GM19395 (cell line): ENCODE data around the gene NVL.
"Not testable (repeated sequence)": the region's sequence is repeated elsewhere in the genome, so short reads cannot be mapped to it uniquely, and the experiment has no call there.

Experiments used
- ATAC-seq: cut with Tn5 transposase; IDR thresholded peaks from one replicate; pipeline ENCODE4 v1.9.1; 2021; ENCODE audit warnings: mild to moderate bottlenecking, moderate library complexity; ENCODE audit not compliant: unreplicated experiment

The NVL gene

GRCh38 chr1:224238212-224238611 is 91.8 kb downstream of the NVL start:
- ATAC-seq, result no peak

DNA sequence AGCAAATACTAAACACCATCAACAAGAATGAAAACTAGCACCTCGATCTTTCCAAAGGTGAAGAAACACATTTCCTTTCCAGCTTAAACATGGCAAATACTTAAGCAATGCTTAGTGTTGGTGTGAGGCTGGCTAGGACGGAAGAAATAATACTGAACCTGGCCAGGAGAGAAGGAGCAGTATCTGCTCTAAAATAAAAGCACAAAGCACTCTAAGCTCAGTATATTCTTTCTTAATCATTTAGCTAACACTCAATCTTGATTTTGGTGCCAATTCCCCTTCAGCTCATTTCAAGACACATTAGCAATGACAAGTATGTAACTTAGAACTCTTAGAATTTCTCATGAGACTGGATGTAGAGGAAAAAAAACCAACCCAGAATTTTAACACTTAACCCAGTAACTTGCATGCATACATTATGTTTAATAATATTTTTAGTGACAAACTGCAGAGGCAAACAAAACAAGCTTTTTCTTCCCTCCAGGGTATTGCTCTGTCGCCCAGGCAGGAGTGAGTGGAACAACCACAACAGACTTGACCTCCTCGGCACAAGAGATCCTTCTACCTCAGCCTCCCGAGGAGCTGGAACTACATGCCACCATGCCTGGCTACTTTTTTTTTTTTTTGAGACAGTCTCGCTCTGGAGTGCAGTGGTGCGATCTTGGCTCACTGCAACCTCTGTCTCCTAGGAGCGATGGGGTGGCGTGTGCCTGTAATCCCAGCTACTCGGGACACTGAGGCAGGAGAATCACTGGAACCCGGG is 92.7 kb downstream of the NVL start:
- no peak for ATAC-seq

DNA sequence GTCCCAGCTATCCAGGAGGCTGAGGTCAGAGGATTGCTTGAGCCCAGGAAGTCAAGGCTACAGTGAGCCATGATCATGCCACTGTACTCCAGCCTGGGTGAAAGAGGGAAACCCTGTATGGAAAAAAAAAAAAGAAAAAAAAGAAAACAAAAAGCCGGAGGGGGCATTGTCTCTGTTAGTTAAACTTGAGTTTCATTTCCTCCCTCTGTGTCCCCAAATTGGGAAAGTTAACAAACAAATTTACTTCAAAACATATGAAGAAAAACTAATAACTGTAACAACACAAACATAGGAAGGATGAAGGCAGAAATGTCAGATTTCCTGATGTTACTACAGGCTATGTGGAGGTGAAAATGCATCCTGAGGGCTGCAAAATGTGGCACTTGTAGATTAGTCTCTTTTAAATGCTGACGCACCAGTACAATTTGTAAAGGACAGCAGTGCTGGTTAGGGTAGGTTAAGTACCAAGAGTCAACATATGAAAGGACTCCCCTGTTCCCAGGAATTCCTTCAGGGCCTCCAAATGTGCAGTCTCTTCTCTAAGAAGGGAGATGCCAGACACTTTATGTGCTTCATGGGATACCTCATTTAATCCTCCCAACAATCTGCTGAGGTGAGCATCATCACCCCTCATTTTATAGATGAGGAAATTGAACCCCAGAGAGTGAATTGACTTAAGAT is 94.0 kb downstream of the NVL start:
- no peak for ATAC-seq

DNA sequence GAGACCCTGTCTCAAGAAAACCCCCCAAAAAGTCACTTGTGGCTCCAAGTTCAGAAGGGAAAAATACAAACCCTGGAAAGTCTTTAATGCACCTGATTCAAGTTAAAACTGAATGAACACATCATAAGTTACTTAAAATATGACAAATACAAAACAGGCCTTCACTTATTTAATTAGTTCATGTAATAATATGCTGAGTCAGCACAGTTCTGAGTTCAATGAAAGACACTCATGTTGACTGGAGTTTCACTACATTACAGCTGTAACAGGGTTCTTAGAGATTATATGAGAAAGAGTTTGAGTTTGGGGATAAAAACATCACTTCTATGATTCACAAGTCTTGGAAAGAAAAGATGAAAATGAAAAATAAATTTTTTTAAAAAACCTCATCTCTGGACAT is 96.0 kb downstream of the NVL start:
- ATAC-seq, result no peak

DNA sequence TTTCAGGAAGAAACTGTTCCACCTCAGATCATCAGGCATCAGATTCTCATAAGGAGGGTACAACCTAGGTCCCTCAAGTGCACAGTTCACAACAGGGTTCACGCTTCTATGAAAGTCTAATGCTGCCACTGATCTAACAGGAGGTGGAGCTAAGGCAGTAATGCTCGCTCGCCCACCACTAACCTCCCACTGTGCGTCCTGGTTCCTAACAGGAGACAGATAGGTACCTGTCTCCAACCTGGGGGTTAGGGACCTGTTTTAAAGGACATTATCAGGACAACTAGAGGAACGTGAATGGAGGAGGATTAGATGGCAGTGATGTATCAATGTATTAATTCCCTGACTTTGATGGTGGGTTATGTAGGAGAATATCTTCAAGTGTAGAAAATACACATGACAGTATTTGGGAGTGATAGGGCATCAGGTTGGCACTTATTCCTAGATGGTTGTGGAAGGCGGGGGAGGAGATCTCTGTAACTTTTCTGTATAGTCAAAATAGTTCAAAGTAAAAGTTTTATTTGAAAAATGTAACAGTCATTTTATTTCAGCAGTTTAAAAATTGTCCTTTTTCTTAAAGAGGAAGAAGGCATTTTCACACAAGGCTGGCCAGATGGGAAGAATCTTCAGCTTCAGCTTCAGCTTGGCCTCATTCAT is 103.0 kb downstream of the NVL start:
- ATAC-seq, result no peak

DNA sequence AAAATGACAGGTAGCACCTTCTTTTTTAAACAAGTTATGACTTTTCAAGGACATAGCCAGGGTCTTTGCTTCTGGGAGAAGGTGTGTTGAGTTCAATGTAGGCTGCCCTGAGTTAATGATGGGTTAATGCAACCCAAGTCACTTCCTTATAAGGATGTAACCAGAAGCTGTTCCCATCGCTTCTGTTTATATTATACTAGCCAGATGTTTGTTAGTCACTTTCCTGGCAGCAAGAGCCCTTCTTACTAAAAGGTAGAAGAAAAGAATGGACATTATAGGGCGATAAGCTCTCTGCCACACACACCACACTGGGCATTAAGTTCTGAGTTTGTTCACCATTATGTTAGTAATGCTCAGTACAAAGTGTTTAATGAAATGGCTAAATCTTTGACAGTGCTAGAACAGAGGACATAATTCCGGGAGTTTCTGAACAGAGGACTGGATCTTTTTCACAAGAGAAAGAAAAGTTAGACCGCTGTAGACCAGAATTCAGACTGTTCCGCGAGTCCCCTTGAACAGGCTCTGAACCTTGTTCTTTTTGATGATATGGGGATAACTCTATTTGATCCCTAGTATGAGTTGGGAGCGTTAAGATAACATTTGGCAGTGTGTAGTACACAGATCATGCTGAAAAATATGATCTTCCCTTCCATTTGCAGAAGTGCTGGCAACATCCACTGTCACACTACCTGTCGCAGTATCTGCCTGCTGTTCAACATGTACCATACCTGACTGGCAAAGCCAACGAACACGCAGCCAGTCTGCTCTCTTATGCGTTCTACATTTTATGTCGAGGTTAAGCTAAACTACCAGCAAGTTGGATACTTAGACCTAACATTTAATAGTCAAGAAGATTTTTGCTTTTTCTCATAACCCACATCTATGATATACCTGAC is 105.9 kb downstream of the NVL start:
- ATAC-seq, result no peak

DNA sequence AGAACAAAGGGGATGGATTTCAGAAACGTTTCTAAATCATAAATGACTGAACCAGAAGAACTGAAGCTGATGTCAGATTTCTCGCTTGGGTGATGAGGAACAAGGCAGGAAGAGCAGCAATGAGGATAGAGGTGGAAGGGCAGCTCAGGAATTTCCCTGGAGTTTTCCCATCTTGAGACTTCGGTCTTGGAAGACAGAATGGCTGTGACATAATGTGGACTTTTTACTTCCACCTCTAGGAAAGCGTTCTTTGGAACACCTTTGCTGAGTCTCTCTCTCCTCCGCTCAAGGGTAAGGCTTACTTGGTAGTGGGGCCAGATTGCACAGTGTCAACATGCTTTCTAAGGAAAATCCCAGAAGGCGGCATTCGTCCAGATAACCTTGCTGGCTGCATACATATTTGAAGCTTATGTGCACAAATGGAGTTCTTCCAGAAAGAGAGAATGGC is 110.3 kb downstream of the NVL start:
- ATAC-seq, result no peak

GRCh38 chr1:224219011-224219611 is 110.9 kb downstream of the NVL start:
- no peak for ATAC-seq

- ATAC-seq, result no peak
Measured at GRCh38 chr1:224217655-224218623, 112.0 kb downstream of the NVL start.

DNA sequence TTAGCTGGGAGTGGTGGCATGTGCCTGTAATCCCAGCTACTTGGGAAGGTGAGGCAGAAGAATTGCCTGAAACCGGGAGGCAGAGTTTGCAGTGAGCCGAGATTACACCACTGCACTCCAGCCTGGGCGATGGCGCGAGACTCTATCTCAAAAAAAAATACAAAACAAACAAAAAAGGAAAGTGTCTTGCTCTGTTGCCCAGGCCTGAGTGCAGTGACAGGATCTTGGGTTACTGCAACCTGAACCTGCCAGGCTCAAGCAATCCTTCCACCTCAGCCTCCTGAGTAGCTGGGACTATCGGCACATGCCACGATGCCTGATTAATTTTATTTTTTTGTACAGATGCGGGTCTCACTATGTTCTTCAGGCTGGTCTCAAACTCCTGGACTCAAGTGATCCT is 113.6 kb downstream of the NVL start:
- no peak for ATAC-seq

- no peak for ATAC-seq
Measured at GRCh38 chr1:224213438-224214119, 116.4 kb downstream of the NVL start.

DNA sequence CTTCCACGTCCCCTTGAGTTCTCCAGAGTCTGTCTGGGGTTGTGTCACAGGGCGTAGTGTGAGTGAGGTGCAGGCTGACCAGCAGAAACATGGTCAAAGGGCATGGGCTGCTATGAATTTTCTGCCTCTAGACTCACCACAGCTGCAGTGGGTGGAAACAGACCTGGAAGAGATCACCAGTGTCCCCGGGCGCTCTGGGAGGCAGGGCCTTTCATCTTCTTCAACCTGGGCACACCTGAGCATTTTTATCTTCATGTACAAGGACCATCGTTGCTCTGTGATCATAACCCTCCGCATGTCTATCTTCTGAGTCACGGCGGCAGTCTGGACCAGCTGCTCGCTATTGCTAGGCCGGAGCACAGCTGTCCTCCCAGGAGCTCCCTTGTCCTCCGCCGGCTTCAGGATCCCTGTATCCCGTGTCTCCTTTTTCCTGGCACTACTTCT is 117.3 kb downstream of the NVL start:
- ATAC-seq, result no peak

DNA sequence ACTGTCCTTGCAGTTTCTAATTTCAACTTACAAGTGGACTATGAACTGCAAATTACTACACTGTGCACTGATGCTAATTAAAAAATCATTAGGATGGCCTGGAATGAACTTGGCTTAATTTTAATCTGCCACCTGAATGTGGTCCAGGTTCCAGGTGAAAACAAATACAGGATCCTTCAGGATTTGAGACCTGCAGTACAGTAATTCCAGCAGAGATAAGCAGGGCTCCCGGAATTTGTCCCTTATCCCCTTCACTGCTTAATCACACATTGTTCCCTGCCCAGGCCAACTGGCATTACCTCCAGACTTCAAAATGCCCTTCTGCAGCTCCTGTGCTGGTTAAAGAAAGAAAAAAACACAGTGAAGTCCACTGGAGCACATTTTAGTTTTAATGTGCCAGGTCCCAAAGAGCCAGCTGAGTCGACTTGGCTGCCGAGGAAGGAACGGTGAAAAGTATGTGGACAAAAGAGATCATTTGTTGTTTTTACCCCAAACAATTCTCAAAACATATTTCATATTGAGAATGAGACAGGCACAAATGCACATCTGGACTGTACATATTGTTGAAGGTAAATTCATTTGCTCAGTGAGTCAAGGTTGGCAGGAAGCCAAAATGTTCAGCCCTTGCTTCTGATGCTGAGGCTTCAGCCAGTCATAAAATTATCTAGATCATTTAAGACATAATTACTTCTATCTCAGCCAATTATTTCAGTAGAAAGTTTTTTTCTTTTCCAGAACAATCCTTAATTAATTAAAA is 118.6 kb downstream of the NVL start:
- no peak for ATAC-seq

DNA sequence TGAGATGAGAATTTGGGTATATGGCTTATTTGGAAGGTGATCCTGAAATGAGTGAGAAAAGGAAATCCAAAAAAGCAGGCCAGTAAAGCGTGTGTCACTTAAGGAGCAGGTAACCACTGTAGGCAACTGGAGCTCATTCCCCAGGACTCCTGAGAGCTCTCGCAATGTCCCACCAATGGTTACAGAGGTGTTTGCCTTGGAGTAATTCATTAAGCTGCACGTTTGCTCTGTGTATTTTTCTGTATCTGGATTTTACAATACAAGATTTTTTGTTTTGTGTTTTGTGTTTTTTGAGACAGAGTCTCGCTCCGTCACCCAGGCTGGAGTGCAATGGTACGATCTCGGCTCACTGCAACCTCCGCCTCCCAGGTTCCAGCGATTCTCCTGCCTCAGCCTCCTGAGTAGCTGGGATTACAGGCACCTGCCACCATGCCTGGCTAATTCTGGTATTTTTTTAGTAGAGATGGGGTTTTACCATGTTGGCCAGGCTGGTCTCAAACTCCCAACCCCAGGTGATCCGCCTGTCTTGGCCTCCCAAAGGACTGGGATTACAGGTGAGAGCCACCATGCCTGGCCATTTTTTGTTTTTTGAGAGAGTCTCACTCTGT is 123.9 kb downstream of the NVL start:
- not testable (repeated sequence) for ATAC-seq

DNA sequence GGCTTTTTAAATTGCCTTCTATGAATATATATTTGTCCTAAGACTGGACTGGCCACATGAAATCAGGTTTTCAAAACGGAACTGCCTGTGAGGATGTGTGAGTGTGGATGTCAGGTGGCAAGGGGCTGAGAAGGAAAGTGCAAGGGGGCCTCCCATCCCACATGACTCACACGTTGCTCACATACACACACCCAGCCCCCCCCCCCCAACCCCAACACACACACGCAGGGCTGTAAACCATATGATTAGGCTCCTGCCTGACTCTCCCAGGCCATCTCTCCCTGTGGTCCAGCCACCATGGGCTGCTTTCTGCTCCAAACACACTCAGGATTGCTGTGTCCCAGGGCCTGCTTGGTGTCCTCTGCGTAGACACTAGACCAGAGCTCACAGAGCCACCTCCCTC is 124.5 kb downstream of the NVL start:
- ATAC-seq, result no peak

- ATAC-seq, result peak; percentile 82
Measured at GRCh38 chr1:224203243-224204016, 126.5 kb downstream of the NVL start.

- ATAC-seq, result no peak
Measured at GRCh38 chr1:224201853-224202252, 128.1 kb downstream of the NVL start.
